Stomach smooth muscle (tissue), 2 donors: ENCODE measurements around the gene POLRMT.

Experiments used
- H3K27ac ChIP-seq: one replicate; pipeline ENCODE4 v1.7.0; 2013; ENCODE audit warnings: mild to moderate bottlenecking, low read length, inconsistent platforms
- H3K27me3 ChIP-seq, 2 donors: one replicate each; pipeline ENCODE4 v1.7.0; 2013; ENCODE audit warnings: low read length in 2 of 2; ENCODE audit not compliant: insufficient read depth in 2 of 2, control insufficient read depth in 1 of 2
- H3K36me3 ChIP-seq, 2 donors: one replicate each; pipeline ENCODE4 v1.7.0; 2013; ENCODE audit warnings: low read length in 2 of 2; ENCODE audit not compliant: control insufficient read depth in 2 of 2, insufficient read depth in 2 of 2
- H3K4me1 ChIP-seq: one replicate; pipeline ENCODE4 v1.7.0; 2013; ENCODE audit warnings: low read length; ENCODE audit not compliant: control insufficient read depth, insufficient read depth
- H3K4me3 ChIP-seq, 2 donors: one replicate each; pipeline ENCODE4 v1.7.0; 2013; ENCODE audit warnings: low read length in 2 of 2
- H3K9ac ChIP-seq, 2 donors: one replicate each; pipeline ENCODE4 v1.7.0; 2013; ENCODE audit warnings: low read length in 2 of 2, mild to moderate bottlenecking in 1 of 2
- H3K9me3 ChIP-seq, 2 donors: one replicate each; pipeline ENCODE4 v1.7.0; 2013; ENCODE audit warnings: low read length in 2 of 2; ENCODE audit not compliant: control insufficient read depth in 2 of 2
- donor health status: healthy.
- donor health status: Pancreatic carcinoma.

Gene POLRMT

GRCh38 chr19:644789-645188 lies 11.5 kb upstream of the POLRMT start:
- Histone ChIP-seq H3K27me3 (no peaks in the 10 kb centered on the region), H3K27ac (no peak overlapping the region), H3K9me3 (no peaks in the 10 kb centered on the region), H3K4me3 (no peak overlapping the region), H3K4me1 (no peaks in the 10 kb centered on the region), H3K36me3 (peaks cover 0 to 9% of the 10 kb centered on the region in 2 donors), H3K9ac (no peak overlapping the region)

GRCh38 chr19:644363-644762 lies 11.0 kb upstream of the POLRMT start:
- peaks cover 0 to 7% of the 10 kb centered on the region in 2 donors for H3K36me3 ChIP-seq
- no peak overlapping the region for H3K27ac ChIP-seq

GRCh38 chr19:643736-644135 lies 10.4 kb upstream of the POLRMT start:
- Histone ChIP-seq H3K9ac (no peak overlapping the region), H3K36me3 (peaks cover 0 to 4% of the 10 kb centered on the region in 2 donors), H3K27ac (no peak overlapping the region), H3K9me3 (no peaks in the 10 kb centered on the region), H3K4me3 (no peak overlapping the region), H3K27me3 (no peaks in the 10 kb centered on the region), H3K4me1 (peaks cover 8% of the 10 kb centered on the region)

More at GRCh38 chr19:644363-644762, 11.0 kb upstream of the POLRMT start:
- H3K4me3 ChIP-seq = no peak overlapping the region
- H3K4me1 ChIP-seq = peaks cover 1% of the 10 kb centered on the region
- no peaks in the 10 kb centered on the region for H3K9me3 ChIP-seq
- no peak overlapping the region for H3K9ac ChIP-seq
- no peaks in the 10 kb centered on the region for H3K27me3 ChIP-seq

DNA sequence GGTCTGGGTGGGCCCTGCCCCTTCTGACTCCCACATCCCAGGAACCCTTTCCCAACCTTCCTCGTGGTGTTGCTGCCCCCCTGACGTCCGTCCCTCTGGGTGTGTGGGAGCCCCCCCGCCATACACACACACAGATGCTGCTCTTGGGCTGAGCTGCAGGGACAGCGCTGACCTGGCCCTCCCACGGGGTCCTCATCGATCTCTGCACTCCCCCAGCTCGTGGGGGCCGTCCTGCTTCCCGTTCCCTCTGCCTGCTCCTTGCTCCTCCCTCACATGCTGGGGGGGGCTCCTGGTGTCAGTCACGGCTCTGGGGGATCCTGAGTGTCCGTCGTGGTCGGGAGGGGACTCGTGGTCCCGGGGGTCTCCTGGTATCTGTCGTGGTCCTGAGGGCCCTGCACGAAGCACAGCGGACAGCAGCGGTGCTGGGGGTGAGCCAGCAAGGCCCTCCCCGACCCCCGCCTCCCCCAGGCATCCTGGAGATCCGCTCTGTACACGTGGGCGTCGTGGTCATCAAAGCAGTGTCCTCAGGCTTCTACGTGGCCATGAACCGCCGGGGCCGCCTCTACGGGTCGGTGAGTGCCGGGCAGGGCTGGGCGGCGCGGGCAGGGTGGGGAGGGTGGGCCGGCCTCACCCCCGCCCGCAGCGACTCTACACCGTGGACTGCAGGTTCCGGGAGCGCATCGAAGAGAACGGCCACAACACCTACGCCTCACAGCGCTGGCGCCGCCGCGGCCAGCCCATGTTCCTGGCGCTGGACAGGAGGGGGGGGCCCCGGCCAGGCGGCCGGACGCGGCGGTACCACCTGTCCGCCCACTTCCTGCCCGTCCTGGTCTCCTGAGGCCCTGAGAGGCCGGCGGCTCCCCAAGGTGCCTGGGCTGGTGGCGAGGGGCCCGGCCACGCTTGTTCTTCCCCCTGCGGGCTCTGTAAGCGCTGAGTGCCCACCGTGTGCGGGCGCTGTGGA lies 9.7 kb upstream of the POLRMT start:
- peaks cover 0 to 4% of the 10 kb centered on the region in 2 donors for H3K36me3 ChIP-seq
- H3K4me3 ChIP-seq = no peak overlapping the region
- peaks cover 10% of the 10 kb centered on the region for H3K4me1 ChIP-seq
- no peaks in the 10 kb centered on the region for H3K27me3 ChIP-seq
- H3K9me3 ChIP-seq = no peaks in the 10 kb centered on the region
- no peak overlapping the region for H3K27ac ChIP-seq
- H3K9ac ChIP-seq = no peak overlapping the region

GRCh38 chr19:641702-642101 lies 8.4 kb upstream of the POLRMT start:
- Histone ChIP-seq H3K27ac (no peak overlapping the region), H3K27me3 (no peaks in the 10 kb centered on the region), H3K4me3 (no peak overlapping the region), H3K4me1 (peaks cover 10% of the 10 kb centered on the region), H3K36me3 (peaks cover 0 to under 1% of the 10 kb centered on the region in 2 donors), H3K9ac (no peak overlapping the region), H3K9me3 (no peaks in the 10 kb centered on the region)

GRCh38 chr19:640606-641189 lies 7.4 kb upstream of the POLRMT start:
- Histone ChIP-seq H3K27me3 (no peaks in the 10 kb centered on the region), H3K9me3 (no peaks in the 10 kb centered on the region), H3K36me3 (no peaks in the 10 kb centered on the region), H3K4me1 (peaks cover 10% of the 10 kb centered on the region), H3K27ac (no peak overlapping the region), H3K4me3 (no peak overlapping the region), H3K9ac (no peak overlapping the region)

DNA sequence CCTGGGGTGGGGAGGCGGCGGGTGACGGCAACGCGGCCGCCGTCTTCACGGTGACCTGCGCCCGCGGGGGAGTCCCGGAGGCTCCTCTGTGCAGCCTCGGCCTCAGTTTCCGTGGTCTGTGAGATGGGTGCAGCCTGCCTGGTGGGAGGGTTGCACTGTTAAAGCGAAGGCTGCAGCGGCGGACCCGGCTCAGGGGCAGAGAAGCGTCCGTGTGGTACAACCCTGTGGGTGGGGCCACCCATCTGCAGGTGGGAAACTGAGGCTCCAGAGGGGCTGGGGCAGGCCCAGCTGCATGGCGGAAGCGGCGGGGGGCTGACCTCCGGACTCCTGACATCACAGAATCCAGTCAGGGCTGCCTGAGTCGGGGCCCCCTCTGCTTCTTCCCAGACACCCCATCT lies 6.8 kb upstream of the POLRMT start:
- H3K27ac ChIP-seq = no peak overlapping the region
- peaks cover 10% of the 10 kb centered on the region for H3K4me1 ChIP-seq

GRCh38 chr19:639253-640160 lies 6.2 kb upstream of the POLRMT start, which contains the start of gene FGF22:
Gene FGF22, plus strand, starts transcription at chr19:639879. Its CDS starts 47 bp downstream, at chr19:639926.
- no peaks in the 10 kb centered on the region for H3K9me3 ChIP-seq
- H3K4me3 ChIP-seq = peak within 1 kb of the TSS; percentile 62 to 71
- H3K9ac ChIP-seq = peak within 1 kb of the TSS; percentile 32 to 36
- no peaks in the 10 kb centered on the region for H3K36me3 ChIP-seq
- no peaks in the 10 kb centered on the region for H3K27me3 ChIP-seq
- H3K4me1 ChIP-seq = peaks cover 11% of the 10 kb centered on the region
- no peak within 1 kb of the TSS for H3K27ac ChIP-seq

More for the DNA sequence above, 6.8 kb upstream of the POLRMT start:
- no peaks in the 10 kb centered on the region for H3K9me3 ChIP-seq
- H3K4me3 ChIP-seq = peak overlapping the region in 1 of 2 donors; percentile 62
- H3K27me3 ChIP-seq = no peaks in the 10 kb centered on the region
- no peak overlapping the region for H3K9ac ChIP-seq
- no peaks in the 10 kb centered on the region for H3K36me3 ChIP-seq

DNA sequence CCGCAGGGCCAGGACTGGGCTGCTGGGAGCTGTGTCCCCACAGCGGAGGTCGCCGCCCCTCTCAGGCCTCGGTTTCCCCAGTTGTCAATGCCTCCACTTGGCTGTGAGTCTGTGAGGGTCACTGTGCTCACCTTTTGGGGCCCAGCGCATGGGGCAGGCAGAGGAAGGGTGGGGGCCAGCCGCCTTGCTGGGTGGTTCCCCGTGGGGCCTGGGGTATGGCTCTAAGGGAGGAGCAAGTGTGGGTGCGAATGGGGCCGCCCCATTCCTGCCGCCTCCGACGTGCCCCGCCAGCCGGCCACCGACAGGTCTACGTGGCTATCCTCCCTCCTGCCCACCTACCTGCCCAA lies 5.5 kb upstream of the POLRMT start:
- no peak overlapping the region for H3K27ac ChIP-seq
- no peaks in the 10 kb centered on the region for H3K36me3 ChIP-seq
- H3K9me3 ChIP-seq = no peaks in the 10 kb centered on the region
- H3K9ac ChIP-seq = peak overlapping the region in 1 of 2 donors; percentile 32
- H3K4me3 ChIP-seq = peak overlapping the region; percentile 62 to 71
- H3K27me3 ChIP-seq = no peaks in the 10 kb centered on the region
- peaks cover 17% of the 10 kb centered on the region for H3K4me1 ChIP-seq

DNA sequence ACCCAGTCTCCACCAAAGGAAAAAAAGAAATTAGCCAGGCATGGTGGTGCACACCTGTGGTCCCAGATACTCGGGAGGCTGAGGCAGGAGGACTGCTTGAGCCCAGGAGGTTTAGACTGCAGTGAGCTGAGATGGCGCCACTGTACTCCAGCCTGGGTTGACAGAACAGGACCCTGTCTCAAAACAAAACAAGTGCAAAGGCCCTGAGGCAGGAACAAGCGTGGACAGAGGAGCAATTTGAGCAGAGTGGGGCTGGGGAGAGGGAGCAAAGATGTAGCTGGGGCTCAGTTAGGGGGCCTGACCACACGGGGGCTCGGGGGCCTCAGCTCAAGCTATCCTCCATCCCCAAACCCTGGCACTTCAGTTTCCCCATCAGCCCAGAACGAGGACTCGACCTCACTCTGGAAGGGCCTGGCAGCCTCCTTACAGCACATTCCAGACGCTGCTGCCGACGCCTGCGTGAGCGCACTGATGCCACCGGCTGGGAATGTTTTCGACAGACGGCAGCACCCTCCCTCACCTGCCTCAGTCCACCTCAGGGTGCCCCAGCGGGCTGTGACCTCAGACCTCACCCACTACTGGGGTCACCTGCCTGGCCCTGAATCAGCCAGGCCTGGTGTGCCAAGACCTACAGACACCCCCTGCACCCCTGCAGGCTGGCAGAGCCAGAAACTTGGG lies 1.8 kb upstream of the POLRMT start:
- H3K27me3 ChIP-seq = no peaks in the 10 kb centered on the region
- no peak overlapping the region for H3K27ac ChIP-seq
- H3K36me3 ChIP-seq = no peaks in the 10 kb centered on the region
- H3K9me3 ChIP-seq = no peaks in the 10 kb centered on the region
- H3K9ac ChIP-seq = no peak overlapping the region
- no peak overlapping the region for H3K4me3 ChIP-seq
- H3K4me1 ChIP-seq = peaks cover 36% of the 10 kb centered on the region
